Breast epithelium (tissue), 3 donors: ENCODE results near the gene LRRFIP1.

Experiments
- POLR2A ChIP-seq: fragments of 450-650 bp; IDR thresholded peaks from one replicate; pipeline ENCODE4 v1.6.1; 2016; ENCODE audit warnings: antibody characterized with exemption, mild to moderate bottlenecking, moderate library complexity
- POLR2AphosphoS5 ChIP-seq, 3 donors: sonication (generic); formaldehyde crosslinking; IDR thresholded peaks; one replicate each; pipeline ENCODE4 v1.6.1; 2017; ENCODE audit warnings: antibody characterized with exemption in 3 of 3
- TF ChIP-seq, protein P1 (sequence below), 3 donors: fragments of 450-650 bp; IDR thresholded peaks; one replicate each; pipeline ENCODE4 v1.5.1; 2016 to 2017; ENCODE audit warnings: antibody characterized with exemption in 3 of 3, mild to moderate bottlenecking in 3 of 3, moderate library complexity in 3 of 3

DNA sequence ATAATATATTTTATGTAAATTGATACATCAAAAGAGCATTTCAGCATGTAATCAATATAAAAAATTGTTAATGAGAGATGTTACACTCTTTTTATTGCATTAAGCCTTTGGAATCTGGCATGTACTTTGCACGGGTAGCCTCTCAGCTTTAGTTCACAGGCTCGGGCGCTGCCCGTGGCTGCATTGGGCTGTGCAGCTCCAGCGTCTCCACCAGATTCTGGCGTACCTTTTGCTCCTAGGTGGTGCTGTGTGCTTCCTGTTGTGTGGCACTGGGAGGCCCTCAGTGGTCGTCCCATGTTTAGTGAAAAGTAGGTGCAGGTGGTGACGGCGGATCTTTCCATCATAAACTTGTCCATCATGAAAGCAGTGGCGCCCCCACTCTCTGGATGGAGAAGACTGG lies 24.4 kb downstream of the LRRFIP1 start:
- TF ChIP-seq, protein P1, sequence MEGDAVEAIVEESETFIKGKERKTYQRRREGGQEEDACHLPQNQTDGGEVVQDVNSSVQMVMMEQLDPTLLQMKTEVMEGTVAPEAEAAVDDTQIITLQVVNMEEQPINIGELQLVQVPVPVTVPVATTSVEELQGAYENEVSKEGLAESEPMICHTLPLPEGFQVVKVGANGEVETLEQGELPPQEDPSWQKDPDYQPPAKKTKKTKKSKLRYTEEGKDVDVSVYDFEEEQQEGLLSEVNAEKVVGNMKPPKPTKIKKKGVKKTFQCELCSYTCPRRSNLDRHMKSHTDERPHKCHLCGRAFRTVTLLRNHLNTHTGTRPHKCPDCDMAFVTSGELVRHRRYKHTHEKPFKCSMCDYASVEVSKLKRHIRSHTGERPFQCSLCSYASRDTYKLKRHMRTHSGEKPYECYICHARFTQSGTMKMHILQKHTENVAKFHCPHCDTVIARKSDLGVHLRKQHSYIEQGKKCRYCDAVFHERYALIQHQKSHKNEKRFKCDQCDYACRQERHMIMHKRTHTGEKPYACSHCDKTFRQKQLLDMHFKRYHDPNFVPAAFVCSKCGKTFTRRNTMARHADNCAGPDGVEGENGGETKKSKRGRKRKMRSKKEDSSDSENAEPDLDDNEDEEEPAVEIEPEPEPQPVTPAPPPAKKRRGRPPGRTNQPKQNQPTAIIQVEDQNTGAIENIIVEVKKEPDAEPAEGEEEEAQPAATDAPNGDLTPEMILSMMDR (IDR thresholded peaks at IDR 0.05): no peak
- TF ChIP-seq POLR2AphosphoS5 (IDR thresholded peaks at IDR 0.05): no peak
- no peak for TF ChIP-seq POLR2A
